HL-60/S4 treated with retinoic acid at 250 ng/mL for 4 days and 3 days (cell line): ENCODE data around the gene OTOP3.

Experiments used
- in situ Hi-C: fragments of 300-500 bp; cut with MboI; formaldehyde crosslinking; loops from 2 replicates; pipeline ENCODE4 v1.7.0; 2022; ENCODE audit warnings: low sequenced_read_pairs

Gene OTOP3

DNA sequence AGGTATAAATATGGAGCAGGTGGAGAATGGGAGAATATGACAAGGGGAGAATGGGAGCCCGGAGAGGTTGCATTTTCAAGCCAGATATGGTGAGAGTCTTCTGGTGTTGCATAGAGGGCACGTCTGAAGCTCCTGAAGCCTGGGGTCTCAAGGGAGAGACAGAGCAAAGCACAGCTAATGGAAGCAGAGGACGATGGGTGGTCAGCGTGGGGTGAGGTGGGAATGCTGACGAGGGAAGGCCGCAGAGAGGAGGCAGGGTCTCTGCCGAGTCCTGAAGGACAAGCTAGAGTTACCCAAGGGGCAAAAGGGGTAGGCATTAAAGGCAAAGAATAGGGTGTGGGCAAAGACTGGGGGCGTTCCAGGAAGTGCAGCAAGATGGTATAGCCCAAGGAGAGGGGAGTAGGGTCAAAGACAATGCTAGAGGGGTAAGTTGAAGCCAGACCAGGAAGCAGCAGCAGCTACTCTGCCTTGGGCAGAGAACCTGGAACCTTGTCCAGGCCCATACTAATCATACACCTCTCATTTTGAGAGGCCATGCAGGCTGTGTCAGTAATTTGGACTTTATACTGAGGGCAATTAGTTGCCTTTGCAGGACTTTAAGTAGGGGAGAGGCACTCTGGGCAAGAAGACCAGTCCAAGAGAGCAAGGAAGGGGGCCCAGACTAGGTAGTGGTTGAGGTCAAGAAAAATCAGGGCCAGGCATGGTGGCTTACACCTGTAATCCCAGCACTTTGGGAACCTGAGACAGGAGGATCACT lies 2.7 kb downstream of the OTOP3 start:
- in situ Hi-C loops: no loop called here

DNA sequence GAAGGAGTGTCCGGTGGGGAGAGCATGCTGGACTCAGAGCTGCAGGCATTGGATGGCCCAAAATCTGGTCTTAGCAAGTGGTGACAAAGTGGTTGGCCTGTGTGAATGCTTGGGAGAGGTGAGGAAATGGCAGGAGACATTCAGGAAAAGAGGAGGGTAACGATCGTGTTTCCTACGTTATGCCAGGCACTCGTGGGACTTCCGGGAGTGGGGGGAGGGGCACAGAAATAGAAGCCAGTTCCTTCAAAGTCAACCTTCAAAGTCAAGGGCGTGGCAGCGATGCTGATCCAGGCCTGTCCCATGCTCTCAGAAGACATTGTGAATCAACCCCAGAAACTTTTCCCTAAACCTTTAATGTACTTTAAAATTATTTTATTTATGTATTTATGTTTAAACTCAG lies 3.8 kb downstream of the OTOP3 start:
- in situ Hi-C loops: no loop called here

DNA sequence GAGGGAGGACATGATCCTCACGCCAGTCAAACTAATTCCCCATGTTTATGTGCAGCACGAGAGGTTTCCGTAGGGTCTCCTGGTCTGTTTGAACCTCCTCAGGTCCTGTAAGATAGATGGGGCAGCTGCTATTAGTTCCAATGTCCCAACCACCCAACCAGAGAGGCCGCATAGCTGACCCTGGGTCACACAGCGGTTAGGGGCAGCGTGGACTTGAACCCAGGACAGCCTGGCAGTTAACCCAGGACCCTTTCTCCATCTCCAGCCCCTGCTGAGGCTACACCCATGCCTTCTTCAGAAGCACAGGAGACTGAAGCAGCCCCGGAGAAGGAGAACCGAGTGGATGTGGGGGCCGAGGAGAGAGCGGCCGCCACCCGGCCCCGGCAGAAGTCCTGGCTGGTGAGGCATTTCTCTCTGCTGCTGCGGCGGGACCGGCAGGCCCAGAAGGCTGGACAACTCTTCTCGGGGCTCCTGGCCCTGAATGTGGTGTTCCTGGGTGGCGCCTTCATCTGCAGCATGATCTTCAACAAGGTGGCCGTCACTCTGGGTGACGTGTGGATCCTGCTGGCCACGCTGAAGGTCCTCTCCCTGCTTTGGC lies 5.5 kb downstream of the OTOP3 start:
- in situ Hi-C loops: no loop called here

DNA sequence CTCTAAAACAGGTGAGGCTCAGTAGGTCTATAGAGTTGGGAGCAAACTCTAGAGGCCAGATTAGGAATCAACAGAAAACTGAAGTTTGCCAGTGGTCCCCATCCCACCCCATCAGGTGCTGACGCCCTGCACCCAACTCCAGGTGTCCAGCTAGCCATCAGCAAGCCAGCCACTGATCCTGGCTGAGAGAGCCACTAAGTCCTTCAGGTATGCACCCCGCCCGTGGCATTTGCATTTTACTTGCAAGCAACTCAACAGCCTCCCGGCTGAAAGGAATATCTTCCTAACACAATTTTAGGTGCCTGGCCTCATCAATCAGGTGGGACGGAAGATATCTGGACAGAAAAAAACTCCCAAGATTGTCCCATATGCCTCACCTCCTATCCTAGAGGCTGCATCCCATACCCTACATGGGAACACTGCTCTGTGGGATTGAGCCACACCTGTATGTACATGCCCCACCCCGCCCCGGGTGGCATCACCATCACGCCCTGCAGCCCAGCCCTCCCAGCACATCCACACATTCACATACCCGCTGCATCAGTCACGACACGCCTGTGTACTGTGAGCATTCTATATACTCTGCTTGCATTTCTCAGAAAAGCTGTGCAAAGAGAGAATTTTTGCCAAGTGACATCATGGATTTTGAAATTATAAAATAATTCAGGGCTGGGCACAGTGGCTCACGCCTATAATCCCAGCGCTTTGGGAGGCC lies 8.3 kb downstream of the OTOP3 start:
- in situ Hi-C loops: no loop called here

DNA sequence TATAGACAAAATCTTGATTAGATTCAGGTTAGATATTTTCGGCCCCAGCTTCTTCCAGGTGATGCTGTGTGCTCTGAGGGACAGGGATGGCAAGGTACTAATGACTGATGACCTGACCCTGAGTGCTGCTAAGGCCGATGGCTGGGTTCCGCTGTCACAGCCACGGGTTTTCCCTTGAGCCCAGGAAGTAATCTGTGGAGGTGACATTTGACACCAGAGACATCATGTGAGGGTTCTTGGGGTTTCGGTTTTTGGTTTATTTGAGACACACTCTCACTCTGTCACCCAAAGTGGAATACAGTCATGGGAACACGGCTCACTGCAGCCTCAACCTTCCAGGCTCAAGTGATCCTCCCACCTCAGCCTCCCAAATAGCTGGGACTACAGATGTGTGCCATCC lies 9.8 kb downstream of the OTOP3 start:
- in situ Hi-C loops: no loop called here

DNA sequence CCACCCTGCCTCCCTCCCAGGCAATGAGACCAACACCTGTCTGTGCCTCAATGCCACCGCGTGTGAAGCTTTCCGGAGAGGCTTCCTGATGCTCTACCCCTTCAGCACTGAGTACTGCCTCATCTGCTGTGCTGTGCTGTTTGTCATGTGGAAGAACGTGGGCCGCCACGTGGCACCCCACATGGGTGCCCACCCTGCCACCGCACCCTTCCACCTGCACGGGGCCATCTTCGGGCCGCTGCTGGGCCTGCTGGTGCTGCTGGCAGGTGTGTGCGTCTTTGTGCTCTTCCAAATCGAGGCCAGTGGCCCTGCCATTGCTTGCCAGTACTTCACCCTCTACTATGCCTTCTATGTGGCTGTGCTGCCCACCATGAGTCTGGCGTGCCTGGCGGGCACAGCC lies 10.9 kb downstream of the OTOP3 start:
- in situ Hi-C loops: no loop called here

DNA sequence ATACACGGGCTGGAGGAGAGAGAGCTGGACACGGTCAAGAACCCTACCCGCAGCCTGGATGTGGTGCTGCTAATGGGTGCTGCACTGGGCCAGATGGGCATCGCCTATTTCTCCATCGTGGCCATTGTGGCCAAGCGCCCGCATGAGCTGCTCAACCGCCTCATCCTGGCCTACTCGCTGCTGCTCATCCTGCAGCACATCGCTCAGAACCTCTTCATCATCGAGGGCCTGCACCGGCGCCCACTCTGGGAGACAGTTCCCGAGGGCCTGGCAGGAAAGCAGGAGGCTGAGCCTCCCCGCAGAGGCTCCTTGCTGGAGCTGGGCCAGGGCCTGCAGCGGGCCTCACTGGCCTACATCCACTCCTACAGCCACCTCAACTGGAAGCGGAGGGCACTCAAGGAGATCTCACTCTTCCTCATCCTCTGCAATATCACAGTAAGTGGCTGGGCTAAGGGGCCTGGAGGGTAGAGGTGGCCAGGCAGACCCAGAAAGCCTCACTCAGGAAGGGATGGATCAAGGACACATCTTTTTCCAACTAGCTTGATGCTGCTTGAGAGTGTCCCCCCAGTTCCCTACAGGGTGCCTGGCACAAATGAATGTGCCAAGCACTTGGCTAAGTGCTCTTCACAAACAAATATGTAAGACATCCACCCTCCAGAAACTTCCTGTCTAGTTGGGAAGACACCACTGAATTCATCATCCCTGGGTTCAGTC lies 11.5 kb downstream of the OTOP3 start:
- in situ Hi-C loops: no loop called here

DNA sequence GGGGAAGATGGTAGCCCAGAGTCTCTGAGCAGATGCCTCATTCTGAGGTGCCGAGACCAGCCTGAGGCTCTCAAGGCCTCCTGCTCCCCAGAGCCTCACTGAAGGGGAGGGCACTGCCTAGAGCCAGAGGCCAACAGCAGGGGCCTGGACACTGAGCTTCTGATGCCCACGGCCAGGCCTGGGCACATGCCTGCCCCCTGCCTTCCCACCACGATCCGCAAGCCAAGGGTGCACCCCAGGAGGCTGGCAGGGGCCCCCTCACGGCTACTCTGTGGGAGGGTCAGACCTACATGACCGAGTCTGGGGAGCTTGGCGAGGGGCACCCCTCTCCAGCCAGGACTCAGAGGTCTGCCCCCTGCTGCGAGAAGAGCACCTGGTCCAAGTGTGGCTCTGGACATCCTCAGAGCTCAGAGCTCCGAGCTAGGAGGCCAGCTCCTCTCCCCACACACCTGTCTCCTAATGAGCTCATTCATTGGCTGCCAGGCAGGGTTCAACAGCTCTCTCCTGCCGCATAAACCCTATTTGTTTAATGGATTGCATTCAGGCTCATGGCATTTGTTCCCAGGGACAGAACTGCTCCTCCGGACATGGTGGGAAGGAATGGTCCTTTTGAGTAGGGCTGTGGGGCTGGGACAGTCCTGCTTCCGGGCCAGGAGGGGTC lies 13.9 kb downstream of the OTOP3 start:
- in situ Hi-C loops: no loop called here

DNA sequence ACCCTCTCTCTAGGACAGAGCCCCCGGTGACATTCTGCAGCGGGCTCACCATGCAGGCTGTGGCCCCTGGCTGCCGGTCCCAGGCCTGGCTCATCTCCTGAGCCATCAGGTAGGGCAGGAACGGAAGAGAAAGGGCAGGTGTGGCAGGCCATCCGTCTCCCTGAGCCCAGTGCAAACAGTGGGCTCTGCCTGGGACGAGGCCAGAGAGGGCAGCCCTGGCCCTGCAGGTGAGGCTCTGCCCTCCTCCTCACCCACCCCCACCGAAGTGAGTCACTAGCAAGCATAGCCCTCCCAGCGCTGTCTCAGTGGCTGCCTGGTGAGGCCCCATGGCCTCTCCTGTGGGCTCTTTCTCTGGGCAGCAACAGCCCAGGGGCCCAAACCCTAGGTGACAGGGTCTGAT lies 14.5 kb downstream of the OTOP3 start:
- in situ Hi-C loops: no loop called here

DNA sequence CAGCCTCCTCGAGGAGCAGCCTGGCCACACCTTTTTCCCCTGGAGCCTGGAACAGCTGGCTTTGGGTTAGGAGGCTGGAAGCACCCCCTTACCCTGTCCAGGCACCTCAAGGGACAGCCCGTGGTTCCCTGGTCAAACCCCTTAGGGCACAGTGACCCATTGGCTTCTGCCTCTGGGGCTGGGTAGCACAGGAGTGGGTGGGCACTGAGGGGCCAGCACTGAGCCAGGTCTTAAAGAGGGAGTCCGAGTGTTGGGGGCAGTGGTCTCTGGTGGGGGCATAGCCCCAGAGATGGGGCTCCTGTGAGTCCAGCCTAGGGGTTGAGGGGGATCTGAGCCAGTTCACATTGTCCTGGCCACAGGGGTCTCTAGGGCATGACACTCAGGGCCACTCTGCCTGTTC lies 15.4 kb downstream of the OTOP3 start:
- in situ Hi-C loops: no loop called here

DNA sequence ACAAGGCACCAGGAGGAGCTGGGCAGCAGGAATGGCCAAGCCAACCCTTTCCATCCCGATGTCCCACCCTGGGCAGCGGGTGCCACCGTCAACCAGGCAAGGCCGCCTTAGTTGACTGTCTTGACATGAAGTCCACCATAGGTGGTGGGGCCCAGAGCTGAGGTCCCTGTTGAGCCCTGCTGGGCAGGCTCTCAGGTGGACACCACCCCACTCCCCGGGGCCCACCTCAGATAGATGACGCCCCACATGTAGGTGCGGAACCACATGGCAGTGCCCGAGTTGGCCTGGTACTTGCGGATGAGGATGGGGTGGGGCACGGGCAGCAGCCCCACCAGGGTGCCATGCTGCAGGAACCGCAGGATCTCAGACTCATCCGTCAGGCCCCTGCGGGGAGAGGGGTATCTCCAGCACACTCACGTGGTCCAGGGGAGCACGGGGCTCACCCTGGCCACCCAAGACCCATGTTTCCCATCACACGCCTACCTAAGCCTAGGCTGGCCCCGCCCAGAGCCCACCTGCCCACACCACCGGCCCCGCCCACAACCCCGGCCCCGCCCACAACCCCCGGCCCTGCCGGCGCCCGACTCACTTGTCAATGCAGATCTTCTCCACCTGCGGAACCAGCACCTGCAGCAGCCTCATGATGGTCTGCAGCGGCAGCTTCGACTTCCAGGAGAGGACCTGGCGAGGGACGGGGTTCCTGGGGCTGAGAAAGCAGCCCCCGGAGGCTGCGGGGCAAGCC lies 16.2 kb downstream of the OTOP3 start:
- in situ Hi-C loops: no loop called here

DNA sequence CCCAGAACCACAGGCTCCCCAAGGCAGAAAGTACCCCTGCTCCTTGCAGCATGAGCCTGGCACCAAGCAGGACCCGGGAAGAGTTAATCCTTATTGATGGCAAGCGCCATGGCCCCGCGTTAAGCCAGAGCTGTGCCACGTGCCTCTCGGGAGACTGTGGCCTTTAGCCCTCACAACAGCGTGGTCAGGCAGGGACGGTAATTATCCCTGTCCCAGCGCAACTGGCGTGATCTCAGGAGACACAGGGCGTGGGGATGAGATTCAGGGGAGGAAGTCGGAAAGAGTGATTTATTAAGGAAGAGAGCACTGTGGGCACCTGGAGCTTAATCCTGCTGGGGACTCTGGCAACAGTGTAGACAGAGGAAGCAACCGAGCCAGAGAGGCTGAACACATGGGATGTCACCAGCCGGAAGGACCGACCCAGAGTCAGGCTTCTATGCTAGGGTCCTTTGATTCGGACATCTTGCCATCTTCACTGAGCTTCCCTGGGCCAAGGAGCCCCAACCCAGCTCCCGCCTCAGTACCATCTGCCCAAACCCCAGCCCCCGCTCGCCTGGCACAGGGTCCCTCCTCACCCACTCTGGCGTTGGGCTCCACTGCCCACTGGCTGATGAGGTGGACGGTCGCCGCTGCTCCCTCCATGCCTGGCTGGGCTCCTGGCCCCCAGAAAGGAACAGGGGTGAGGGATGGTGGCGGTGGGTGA lies 16.9 kb downstream of the OTOP3 start:
- in situ Hi-C loops: no loop called here

DNA sequence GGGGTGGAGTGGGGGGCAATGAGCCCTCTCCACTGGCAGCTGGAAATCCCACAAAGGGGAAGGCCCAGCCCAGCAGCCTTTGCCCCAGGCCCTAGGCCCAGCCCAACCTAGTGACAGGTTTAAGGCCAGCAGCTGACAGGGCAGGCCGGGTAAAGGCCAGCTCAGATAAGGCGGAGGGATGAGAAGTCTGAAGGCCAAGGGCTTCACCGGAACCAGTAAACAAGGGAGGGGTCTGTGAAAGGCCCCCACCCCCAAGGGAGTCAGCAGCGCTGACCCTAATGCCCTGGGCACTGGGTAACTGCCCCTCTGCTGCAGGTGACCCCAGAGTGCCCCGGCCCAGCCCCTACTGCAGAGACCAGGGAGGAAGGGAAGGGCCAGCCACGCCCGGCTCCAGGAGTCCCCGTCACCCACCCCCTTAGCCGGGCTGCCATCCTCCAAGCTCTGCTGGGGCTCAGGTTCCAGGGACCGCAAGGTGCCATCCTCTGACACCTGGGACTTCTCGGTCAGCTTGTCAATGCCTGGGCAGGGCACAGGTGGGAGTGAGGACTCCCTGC lies 17.5 kb downstream of the OTOP3 start:
- in situ Hi-C loops: no loop called here

DNA sequence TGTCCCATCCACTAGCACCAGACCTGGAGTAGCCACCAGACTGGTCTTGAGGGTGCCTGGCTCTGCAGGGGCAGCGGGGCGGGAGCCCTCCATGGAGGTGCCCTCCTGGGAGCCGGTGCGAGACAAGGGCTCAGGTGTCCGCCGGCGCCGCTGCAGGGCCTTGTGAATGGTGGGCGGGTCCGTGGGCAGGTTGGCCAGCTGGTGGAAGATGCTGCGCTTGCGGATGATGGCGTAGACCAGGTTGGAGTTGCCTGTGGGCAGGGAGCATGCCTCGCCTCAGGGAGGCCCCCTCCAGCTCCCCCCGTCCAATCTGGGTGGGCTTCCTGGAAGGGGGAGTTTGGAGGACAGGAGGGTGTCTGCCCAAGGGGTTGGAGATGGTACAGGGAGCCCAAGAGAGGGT lies 18.4 kb downstream of the OTOP3 start:
- in situ Hi-C loops: no loop called here

DNA sequence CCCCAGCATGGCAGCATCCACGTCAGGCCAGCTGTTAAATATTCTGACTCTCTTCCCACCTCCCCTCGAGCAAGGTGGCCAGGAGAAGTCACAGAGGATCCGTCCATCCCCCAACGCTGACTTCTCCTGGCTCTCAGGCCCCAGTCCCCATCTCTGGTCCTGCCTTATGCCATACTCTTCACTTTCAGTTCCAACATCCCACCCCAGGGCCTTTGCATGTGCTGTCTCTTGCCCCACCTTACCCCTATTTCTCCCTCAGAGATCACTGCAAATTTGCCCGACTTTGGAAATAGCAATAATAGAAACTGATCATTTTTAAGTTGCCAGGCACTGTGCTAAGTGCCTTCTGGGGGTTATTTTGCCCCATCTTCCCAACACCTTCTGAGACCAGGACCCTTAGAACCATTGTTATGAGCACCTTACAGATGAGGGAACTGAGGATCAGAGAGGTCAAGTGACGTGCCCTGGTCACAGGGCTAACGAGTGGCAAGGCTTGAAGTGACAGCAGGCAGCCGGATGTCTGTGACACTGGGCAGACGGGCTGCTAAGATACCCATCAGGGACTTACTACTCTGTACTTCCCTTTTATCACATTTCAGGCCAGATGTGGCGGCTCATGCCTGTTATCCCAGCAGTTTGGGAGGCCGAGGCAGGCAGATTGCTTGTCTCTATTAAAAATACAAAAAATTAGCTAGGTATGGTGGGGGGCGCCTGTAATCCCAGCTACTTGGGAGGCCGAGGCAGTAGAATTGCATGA lies 19.1 kb downstream of the OTOP3 start:
- in situ Hi-C loops: no loop called here

DNA sequence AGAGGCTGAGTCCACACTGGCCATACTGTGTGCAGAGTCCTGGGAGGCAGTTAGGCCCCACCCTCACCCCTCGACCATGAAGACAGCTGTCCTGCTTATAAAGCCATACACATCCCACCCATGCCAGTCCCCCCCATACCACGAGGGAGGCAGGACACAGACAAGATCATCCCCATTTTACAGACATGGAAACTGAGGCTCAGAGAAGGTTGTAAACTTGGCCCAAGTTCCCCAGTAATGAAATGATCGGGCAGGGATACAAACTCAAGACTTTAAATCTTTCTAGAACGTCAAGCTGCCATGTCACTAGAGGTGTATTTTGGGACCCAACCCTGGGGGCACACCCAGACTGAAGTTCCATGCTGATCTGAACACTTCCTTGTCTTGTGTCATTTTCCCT lies 20.4 kb downstream of the OTOP3 start:
- in situ Hi-C loops: no loop called here

DNA sequence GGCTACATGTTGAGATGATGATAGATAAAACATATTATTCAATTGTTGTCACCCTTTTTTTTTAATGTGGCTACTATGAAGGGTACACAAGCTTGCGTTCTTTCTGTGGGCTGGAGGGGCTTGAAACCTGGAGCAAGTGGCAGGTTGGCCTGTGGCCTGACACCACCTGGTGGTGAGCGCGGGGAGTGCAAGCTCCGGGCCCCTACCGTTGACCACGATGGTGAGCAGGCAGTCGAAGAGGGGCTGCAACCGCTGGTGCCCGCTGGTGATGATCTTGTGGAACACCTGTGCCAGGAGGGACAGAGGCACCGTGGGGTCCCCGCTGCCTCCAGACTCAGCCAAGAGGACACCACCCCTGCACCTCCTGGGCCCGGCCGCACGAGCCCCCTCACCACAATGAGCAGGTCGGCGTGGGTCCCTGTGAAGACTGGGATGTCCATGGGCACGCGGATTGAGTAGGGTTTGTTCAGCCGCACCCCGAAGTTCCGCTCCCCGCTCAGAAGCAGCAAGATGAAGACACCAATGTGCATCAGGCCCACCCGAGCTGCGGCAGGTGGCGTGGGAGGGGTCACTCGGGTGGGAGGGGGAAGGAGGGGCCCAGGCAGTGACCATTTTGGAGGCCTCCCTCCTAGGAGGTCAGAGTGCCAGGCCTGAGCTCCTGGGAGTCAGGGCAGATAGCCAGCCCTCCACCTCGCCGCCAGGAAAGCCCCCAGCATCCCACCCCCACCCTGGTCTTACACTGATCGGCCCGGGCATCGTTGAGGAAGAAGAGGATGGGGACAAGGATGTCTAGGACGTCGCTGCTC lies 22.4 kb downstream of the OTOP3 start:
- in situ Hi-C loops: no loop called here
